Measurements from ENCODE around the gene CHAF1A.

The CHAF1A gene

GRCh38 chr19:4379383-4380253, 22.8 kb upstream of the CHAF1A start:
- no peak for DNase-seq (ENCODE audit: low read depth)

- DNase-seq (ENCODE audit: low read depth): no peak
These were observed 22.1 kb upstream of the CHAF1A start for GRCh38 chr19:4380254-4380727.

GRCh38 chr19:4385291-4386040, 17.0 kb upstream of the CHAF1A start:
- DNase-seq (ENCODE audit: low read depth): no peak

GRCh38 chr19:4386041-4386782, 16.2 kb upstream of the CHAF1A start:
- no peak for DNase-seq (ENCODE audit: low read depth)

GRCh38 chr19:4388337-4389063, 13.9 kb upstream of the CHAF1A start:
- DNase-seq (ENCODE audit: low read depth): no peak

GRCh38 chr19:4389064-4389375, 13.4 kb upstream of the CHAF1A start:
- DNase-seq (ENCODE audit: low read depth): no peak

GRCh38 chr19:4389511-4390016, 12.9 kb upstream of the CHAF1A start:
- DNase-seq (ENCODE audit: low read depth): no peak

GRCh38 chr19:4390017-4390566, 12.3 kb upstream of the CHAF1A start:
- no peak for DNase-seq (ENCODE audit: low read depth)

- no peak for DNase-seq (ENCODE audit: low read depth)
These were observed 11.7 kb upstream of the CHAF1A start for GRCh38 chr19:4390567-4391305.

- DNase-seq (ENCODE audit: low read depth): no peak
These were observed 11.1 kb upstream of the CHAF1A start for GRCh38 chr19:4391306-4391693.

- no peak for DNase-seq (ENCODE audit: low read depth)
These were observed 10.5 kb upstream of the CHAF1A start for GRCh38 chr19:4391701-4392483.

- no peak for DNase-seq (ENCODE audit: low read depth)
These were observed 8.4 kb upstream of the CHAF1A start for GRCh38 chr19:4393947-4394590.

- DNase-seq (ENCODE audit: low read depth): no peak
These were observed 5.3 kb upstream of the CHAF1A start for GRCh38 chr19:4396949-4397783.

GRCh38 chr19:4399812-4400134, 2.7 kb upstream of the CHAF1A start:
- no peak for DNase-seq (ENCODE audit: low read depth)

- DNase-seq (ENCODE audit: low read depth): peak; percentile 80
These were observed 2.1 kb upstream of the CHAF1A start, which contains the start of gene SH3GL1 for GRCh38 chr19:4400135-4400936. Gene SH3GL1, minus strand, starts transcription at chr19:4400547. Its CDS starts 179 bp downstream, at chr19:4400368.

- DNase-seq (ENCODE audit: low read depth): no peak
These were observed 670 bp upstream of the CHAF1A start for GRCh38 chr19:4401769-4402170.

GRCh38 chr19:4403005-4403761, 743 bp downstream of the CHAF1A start:
- no peak for DNase-seq (ENCODE audit: low read depth)

Measured in CMK (cell line).